Limb (tissue), 2 donors: ENCODE data around the gene DYNC1LI2.

ENCODE experiments used
- DNase-seq, 2 donors: peaks; one replicate each; pipeline ENCODE4 v3.0.0-alpha.2; 2016; ENCODE audit errors: extremely low spot score in 2 of 2

The DYNC1LI2 gene

GRCh38 chr16:66740010-66740409 lies 11.4 kb downstream of the DYNC1LI2 start:
- DNase-seq = no peak

- no peak for DNase-seq
Measured at GRCh38 chr16:66735891-66736290, 15.5 kb downstream of the DYNC1LI2 start.

- no peak for DNase-seq
Measured at GRCh38 chr16:66731101-66731500, 20.3 kb downstream of the DYNC1LI2 start.

GRCh38 chr16:66728804-66729203 lies 22.6 kb downstream of the DYNC1LI2 start:
- no peak for DNase-seq

GRCh38 chr16:66728117-66728787 lies 23.2 kb downstream of the DYNC1LI2 start:
- DNase-seq = peak in 1 of 2 donors; percentile 88

GRCh38 chr16:66720766-66721165 lies 30.6 kb downstream of the DYNC1LI2 start:
- no peak for DNase-seq

- DNase-seq = no peak
Measured at GRCh38 chr16:66719246-66719645, 32.2 kb downstream of the DYNC1LI2 start.

- no peak for DNase-seq
Measured at GRCh38 chr16:66717776-66718175, 33.6 kb downstream of the DYNC1LI2 start.

- DNase-seq = no peak
Measured at GRCh38 chr16:66717112-66717675, 34.2 kb downstream of the DYNC1LI2 start.

- no peak for DNase-seq
Measured at GRCh38 chr16:66714654-66715307, 36.6 kb downstream of the DYNC1LI2 start.

GRCh38 chr16:66714062-66714461 lies 37.3 kb downstream of the DYNC1LI2 start:
- DNase-seq = no peak

- no peak for DNase-seq
Measured at GRCh38 chr16:66713076-66713475, 38.3 kb downstream of the DYNC1LI2 start.

GRCh38 chr16:66712512-66712911 lies 38.9 kb downstream of the DYNC1LI2 start:
- no peak for DNase-seq

GRCh38 chr16:66711581-66711980 lies 39.8 kb downstream of the DYNC1LI2 start:
- DNase-seq = no peak

GRCh38 chr16:66706506-66706880 lies 44.9 kb downstream of the DYNC1LI2 start:
- no peak for DNase-seq

- DNase-seq = no peak
Measured at GRCh38 chr16:66705790-66706505, 45.5 kb downstream of the DYNC1LI2 start.

GRCh38 chr16:66703406-66704215 lies 47.8 kb downstream of the DYNC1LI2 start:
- no peak for DNase-seq

- no peak for DNase-seq
Measured at GRCh38 chr16:66701516-66701915, 49.9 kb downstream of the DYNC1LI2 start.

- no peak for DNase-seq
Measured at GRCh38 chr16:66701026-66701425, 50.4 kb downstream of the DYNC1LI2 start.

GRCh38 chr16:66699898-66700297 lies 51.5 kb downstream of the DYNC1LI2 start:
- DNase-seq = no peak

- DNase-seq = no peak
Measured at GRCh38 chr16:66698046-66698445, 53.4 kb downstream of the DYNC1LI2 start.
